ENCODE data around the gene CENPM.
A peak's percentile ranks its signal among the peaks of the same experiment; 100 is the strongest.

The CENPM gene

GRCh38 chr22:41966607-41967240, 19.8 kb upstream of the CENPM start:
- Histone ChIP-seq H3K4me2 (ENCODE audit: low read depth, low read length, poor library complexity, severe bottlenecking) (no peak overlapping the region), H3K79me2 (ENCODE audit: insufficient read depth, low read length) (no peaks in the 10 kb centered on the region), H3F3A (ENCODE audit: low read depth) (no peaks in the 10 kb centered on the region), H3K9ac (ENCODE audit: low read depth, low read length, poor library complexity, severe bottlenecking) (no peak overlapping the region), H3K9me2 (replicated peaks; ENCODE audit: low read depth, low read length) (no peaks in the 10 kb centered on the region), H2AFZ (ENCODE audit: low read length) (no peak overlapping the region), H3K4me3 (ENCODE audit: low read length, poor library complexity, severe bottlenecking) (no peak overlapping the region), H3K9me3 (ENCODE audit: insufficient read depth, low read depth, low read length) (no peaks in the 10 kb centered on the region), H3K36me3 (ENCODE audit: insufficient read depth, low read length) (no peaks in the 10 kb centered on the region), H3K4me1 (ENCODE audit: insufficient read depth, low read length, poor library complexity, severe bottlenecking) (peaks cover 3% of the 10 kb centered on the region), H4K20me1 (ENCODE audit: insufficient read depth, low read length, poor library complexity, severe bottlenecking) (no peaks in the 10 kb centered on the region), H3K27me3 (ENCODE audit: insufficient read depth, low read length, poor library complexity, severe bottlenecking) (no peaks in the 10 kb centered on the region)
- TF ChIP-seq CTCF (conservative IDR thresholded peaks at IDR 0.05; ENCODE audit: low read length) = peak; percentile 68
- TF ChIP-seq EZH2phosphoT487 (IDR thresholded peaks at IDR 0.05; ENCODE audit: borderline replicate concordance) = no peak

DNA sequence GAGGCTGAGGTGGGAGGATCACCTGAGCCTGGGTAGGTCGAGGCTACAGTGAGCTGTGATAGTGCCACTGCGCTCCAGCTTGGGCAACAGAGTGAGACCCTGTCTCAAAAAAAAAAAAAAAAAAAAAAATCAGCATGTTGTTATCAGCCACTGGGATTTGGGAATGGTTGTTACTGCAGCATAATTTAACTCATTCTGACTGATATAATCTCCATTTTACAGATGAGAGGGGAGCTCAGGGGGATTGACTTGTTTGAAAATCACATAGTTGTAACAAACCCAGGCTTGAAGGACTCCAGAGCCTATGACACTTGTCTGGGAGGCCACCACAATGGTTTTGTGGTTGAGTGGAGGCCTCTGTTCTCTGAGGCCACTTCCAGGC, 19.3 kb upstream of the CENPM start:
- H3K9me3 ChIP-seq (ENCODE audit: insufficient read depth, low read depth, low read length) = no peaks in the 10 kb centered on the region
- H4K20me1 ChIP-seq (ENCODE audit: insufficient read depth, low read length, poor library complexity, severe bottlenecking) = no peaks in the 10 kb centered on the region
- no peak overlapping the region for H3K4me2 ChIP-seq (ENCODE audit: low read depth, low read length, poor library complexity, severe bottlenecking)
- no peak overlapping the region for H3K4me3 ChIP-seq (ENCODE audit: low read length, poor library complexity, severe bottlenecking)
- H2AFZ ChIP-seq (ENCODE audit: low read length) = no peak overlapping the region
- H3K79me2 ChIP-seq (ENCODE audit: insufficient read depth, low read length) = no peaks in the 10 kb centered on the region
- H3K4me1 ChIP-seq (ENCODE audit: insufficient read depth, low read length, poor library complexity, severe bottlenecking) = peaks cover 3% of the 10 kb centered on the region
- no peaks in the 10 kb centered on the region for H3K27me3 ChIP-seq (ENCODE audit: insufficient read depth, low read length, poor library complexity, severe bottlenecking)
- no peak overlapping the region for H3K9ac ChIP-seq (ENCODE audit: low read depth, low read length, poor library complexity, severe bottlenecking)
- no peaks in the 10 kb centered on the region for H3F3A ChIP-seq (ENCODE audit: low read depth)
- TF ChIP-seq EZH2phosphoT487 (IDR thresholded peaks at IDR 0.05; ENCODE audit: borderline replicate concordance) (no peak), CTCF (conservative IDR thresholded peaks at IDR 0.05; ENCODE audit: low read length) (no peak)
- H3K36me3 ChIP-seq (ENCODE audit: insufficient read depth, low read length) = no peaks in the 10 kb centered on the region
- H3K9me2 ChIP-seq (replicated peaks; ENCODE audit: low read depth, low read length) = no peaks in the 10 kb centered on the region

DNA sequence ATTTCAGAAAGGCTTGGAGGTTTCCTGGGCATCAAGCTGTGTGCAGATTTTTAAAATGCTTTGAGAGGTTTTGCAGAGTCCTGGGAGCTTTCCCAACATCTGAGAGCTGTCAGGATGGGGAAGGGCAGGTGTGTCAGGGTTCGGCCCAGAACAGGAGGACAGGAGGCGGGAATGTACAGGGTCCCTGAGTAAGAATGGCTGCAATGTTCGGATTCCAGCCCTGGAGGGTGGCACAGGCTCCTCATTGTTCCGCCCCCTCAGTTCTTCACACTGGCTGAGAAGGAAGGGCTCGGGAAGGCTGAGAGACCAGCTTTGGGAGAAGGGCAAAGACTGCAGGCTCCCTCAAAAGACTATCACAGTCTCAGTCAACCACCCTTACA, 17.1 kb upstream of the CENPM start:
- Histone ChIP-seq H3K4me2 (ENCODE audit: low read depth, low read length, poor library complexity, severe bottlenecking) (no peak overlapping the region), H2AFZ (ENCODE audit: low read length) (no peak overlapping the region), H3K9me2 (replicated peaks; ENCODE audit: low read depth, low read length) (no peaks in the 10 kb centered on the region), H3K36me3 (ENCODE audit: insufficient read depth, low read length) (no peaks in the 10 kb centered on the region), H3K27me3 (ENCODE audit: insufficient read depth, low read length, poor library complexity, severe bottlenecking) (no peaks in the 10 kb centered on the region), H3K79me2 (ENCODE audit: insufficient read depth, low read length) (no peaks in the 10 kb centered on the region), H3K4me3 (ENCODE audit: low read length, poor library complexity, severe bottlenecking) (no peak overlapping the region), H3K4me1 (ENCODE audit: insufficient read depth, low read length, poor library complexity, severe bottlenecking) (peaks cover 3% of the 10 kb centered on the region), H3F3A (ENCODE audit: low read depth) (no peaks in the 10 kb centered on the region), H3K9ac (ENCODE audit: low read depth, low read length, poor library complexity, severe bottlenecking) (no peak overlapping the region), H4K20me1 (ENCODE audit: insufficient read depth, low read length, poor library complexity, severe bottlenecking) (no peaks in the 10 kb centered on the region), H3K9me3 (ENCODE audit: insufficient read depth, low read depth, low read length) (no peaks in the 10 kb centered on the region)
- TF ChIP-seq EZH2phosphoT487 (IDR thresholded peaks at IDR 0.05; ENCODE audit: borderline replicate concordance) (no peak), CTCF (conservative IDR thresholded peaks at IDR 0.05; ENCODE audit: low read length) (no peak)
